Ishikawa (cell line): Measurements from ENCODE around the gene PHF21A.

Experiments
- CEBPB ChIP-seq: IDR thresholded peaks from 2 replicates; pipeline ENCODE4 v1.6.1; 2012
- EGR1 ChIP-seq: IDR thresholded peaks from 2 replicates; pipeline ENCODE4 v1.6.1; 2012
- EP300 ChIP-seq: IDR thresholded peaks from 2 replicates; pipeline ENCODE4 v1.6.1; 2012; ENCODE audit warnings: borderline replicate concordance
- FOXM1 ChIP-seq: IDR thresholded peaks from 2 replicates; pipeline ENCODE4 v1.6.1; 2012; ENCODE audit warnings: low read depth, borderline replicate concordance
- NFIC ChIP-seq: IDR thresholded peaks from 2 replicates; pipeline ENCODE4 v1.6.1; 2012
- RAD21 ChIP-seq: IDR thresholded peaks from 2 replicates; pipeline ENCODE4 v1.6.1; 2012; ENCODE audit warnings: low read depth
- TAF1 ChIP-seq: IDR thresholded peaks from 2 replicates; pipeline ENCODE4 v1.6.1; 2012; ENCODE audit warnings: low read depth, mild to moderate bottlenecking
- TCF12 ChIP-seq: IDR thresholded peaks from 2 replicates; pipeline ENCODE4 v1.6.1; 2012; ENCODE audit warnings: low read depth
- TEAD4 ChIP-seq: IDR thresholded peaks from 2 replicates; pipeline ENCODE4 v1.6.1; 2012
- ZBTB7A ChIP-seq: IDR thresholded peaks from 2 replicates; pipeline ENCODE4 v1.6.1; 2012; ENCODE audit warnings: low read depth
- TF ChIP-seq, protein P1 (sequence below): IDR thresholded peaks from 2 replicates; pipeline ENCODE4 v1.6.1; 2012
- TF ChIP-seq, protein P2 (sequence below): IDR thresholded peaks from 2 replicates; pipeline ENCODE4 v1.6.1; 2012
- TF ChIP-seq, protein P3 (sequence below): IDR thresholded peaks from 2 replicates; pipeline ENCODE4 v1.6.1; 2012; ENCODE audit warnings: low read depth, mild to moderate bottlenecking

DNA sequence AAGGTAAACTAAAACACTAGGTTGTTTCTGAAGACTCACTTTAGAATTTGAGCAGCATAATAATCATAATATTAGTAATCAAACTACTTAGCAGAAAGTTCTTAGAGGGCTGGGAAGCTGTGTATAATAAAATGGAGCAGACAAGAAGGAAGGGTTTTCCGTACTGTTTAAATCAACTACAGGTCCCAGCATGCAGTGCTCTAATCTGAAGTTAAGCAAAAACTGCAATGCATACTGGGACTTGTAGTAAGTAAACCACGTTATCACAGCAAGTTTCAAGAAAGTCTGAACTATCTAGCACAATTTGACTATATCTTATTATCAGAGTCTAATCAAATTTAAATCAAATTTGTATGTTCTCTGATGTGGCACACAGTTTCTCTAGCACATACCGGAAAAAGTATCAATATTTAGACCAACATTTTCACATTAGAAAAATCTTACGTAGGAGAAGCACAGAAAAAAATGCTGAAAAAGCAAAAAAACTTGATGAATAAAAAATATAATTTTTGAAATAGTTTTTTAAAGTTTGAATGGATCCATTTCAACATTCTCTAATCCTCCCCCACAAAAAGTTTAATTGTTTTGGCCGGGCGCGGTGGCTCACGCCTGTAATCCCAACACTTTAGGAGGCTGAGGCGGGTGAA is 8.2 kb downstream of the PHF21A start:
- TF ChIP-seq, protein P1, sequence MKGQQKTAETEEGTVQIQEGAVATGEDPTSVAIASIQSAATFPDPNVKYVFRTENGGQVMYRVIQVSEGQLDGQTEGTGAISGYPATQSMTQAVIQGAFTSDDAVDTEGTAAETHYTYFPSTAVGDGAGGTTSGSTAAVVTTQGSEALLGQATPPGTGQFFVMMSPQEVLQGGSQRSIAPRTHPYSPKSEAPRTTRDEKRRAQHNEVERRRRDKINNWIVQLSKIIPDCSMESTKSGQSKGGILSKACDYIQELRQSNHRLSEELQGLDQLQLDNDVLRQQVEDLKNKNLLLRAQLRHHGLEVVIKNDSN = no peak
- TF ChIP-seq TAF1 (no peak), NFIC (no peak), TEAD4 (no peak), EP300 (no peak), ZBTB7A (no peak), RAD21 (no peak), FOXM1 (no peak), CEBPB (peak; percentile 59; the same call in 1 of the 2 replicates), EGR1 (no peak), TCF12 (no peak)
- TF ChIP-seq, protein P2, sequence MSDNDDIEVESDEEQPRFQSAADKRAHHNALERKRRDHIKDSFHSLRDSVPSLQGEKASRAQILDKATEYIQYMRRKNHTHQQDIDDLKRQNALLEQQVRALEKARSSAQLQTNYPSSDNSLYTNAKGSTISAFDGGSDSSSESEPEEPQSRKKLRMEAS = no peak
- TF ChIP-seq, protein P3, sequence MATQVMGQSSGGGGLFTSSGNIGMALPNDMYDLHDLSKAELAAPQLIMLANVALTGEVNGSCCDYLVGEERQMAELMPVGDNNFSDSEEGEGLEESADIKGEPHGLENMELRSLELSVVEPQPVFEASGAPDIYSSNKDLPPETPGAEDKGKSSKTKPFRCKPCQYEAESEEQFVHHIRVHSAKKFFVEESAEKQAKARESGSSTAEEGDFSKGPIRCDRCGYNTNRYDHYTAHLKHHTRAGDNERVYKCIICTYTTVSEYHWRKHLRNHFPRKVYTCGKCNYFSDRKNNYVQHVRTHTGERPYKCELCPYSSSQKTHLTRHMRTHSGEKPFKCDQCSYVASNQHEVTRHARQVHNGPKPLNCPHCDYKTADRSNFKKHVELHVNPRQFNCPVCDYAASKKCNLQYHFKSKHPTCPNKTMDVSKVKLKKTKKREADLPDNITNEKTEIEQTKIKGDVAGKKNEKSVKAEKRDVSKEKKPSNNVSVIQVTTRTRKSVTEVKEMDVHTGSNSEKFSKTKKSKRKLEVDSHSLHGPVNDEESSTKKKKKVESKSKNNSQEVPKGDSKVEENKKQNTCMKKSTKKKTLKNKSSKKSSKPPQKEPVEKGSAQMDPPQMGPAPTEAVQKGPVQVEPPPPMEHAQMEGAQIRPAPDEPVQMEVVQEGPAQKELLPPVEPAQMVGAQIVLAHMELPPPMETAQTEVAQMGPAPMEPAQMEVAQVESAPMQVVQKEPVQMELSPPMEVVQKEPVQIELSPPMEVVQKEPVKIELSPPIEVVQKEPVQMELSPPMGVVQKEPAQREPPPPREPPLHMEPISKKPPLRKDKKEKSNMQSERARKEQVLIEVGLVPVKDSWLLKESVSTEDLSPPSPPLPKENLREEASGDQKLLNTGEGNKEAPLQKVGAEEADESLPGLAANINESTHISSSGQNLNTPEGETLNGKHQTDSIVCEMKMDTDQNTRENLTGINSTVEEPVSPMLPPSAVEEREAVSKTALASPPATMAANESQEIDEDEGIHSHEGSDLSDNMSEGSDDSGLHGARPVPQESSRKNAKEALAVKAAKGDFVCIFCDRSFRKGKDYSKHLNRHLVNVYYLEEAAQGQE = no peak
